Fibroblast of upper back skin (primary cell): ENCODE measurements around the gene LAMA2.

Experiments
- DNase-seq: peaks from one replicate; pipeline ENCODE4 v3.0.0-alpha.2; 2013

The LAMA2 gene

DNA sequence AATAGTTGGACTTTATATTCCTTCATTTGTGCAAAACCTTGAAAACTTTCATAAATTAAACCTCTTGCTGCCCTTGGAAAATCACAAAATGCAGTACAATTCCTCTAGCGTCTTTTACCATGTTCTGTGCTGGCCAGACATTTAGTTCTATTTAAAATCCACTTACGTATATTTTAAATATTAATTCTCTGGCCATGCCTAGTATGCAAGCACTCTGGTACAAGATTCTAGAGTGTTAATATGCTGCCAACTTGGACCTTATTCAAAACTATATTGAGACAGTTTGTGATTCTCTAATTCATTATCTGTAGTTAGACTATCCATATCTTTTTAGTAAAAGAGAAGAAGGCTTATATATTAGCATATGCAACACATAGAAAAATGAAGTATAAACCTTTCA is 498.9 kb downstream of the LAMA2 start:
- no peak for DNase-seq

GRCh38 chr6:129382916-129383315 is 500.0 kb downstream of the LAMA2 start:
- DNase-seq = no peak

DNA sequence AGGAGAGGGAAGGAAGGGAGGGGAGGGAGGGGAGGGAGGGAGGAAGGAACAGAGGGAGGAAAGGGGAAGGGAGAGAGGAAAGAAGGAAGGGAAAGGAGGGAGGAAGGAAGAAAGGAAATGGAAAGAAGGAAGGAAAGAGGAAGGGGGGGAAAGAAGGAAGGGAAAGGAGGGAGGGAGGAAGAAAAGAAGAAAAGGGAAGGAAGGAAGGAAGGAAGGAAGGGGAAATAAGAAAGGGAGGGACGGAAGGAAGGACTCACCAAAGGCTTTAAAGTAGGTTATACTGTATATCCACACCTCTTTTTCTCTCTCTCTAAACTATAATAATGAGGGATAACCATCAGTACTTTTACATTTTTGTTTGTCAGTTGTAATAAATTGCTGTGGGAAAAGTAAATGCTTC is 502.2 kb downstream of the LAMA2 start:
- DNase-seq = no peak

DNA sequence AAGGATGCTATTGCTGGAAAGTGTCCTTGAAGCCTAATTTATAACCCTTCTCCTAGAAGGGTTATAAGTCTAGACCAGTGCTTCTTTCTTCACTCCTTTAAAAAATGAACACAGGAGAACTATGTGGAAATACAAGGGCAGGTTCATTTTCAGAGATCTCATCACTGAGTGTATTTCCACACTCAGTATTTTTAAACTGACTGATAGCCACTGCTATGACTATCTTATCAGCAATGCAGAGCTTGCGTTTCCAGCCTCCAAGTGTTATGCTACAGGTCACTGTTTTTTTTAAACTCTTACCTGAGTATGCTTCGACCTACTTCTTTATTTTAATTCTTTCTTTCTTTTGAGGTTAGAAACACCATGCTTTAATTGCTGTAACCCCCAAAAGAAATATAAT is 508.0 kb downstream of the LAMA2 start:
- DNase-seq = no peak

DNA sequence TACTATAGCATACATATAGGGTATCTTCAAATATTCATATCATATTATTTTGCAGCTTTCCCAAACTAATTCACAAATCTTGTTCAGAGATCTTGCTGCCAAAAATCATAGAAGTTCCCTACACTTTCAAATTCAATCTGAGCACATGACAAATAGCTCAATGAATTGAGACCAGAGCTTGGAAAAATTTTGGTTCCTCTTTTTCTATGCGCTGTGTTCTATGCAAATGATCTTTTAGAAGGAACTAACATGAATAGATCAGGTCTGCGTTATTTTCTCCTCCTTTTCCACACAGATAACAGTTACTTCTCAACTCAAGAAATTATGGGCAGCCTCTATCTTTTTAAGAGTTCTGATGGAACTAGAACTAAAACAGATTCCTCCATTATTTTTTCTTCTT is 510.7 kb downstream of the LAMA2 start:
- no peak for DNase-seq

DNA sequence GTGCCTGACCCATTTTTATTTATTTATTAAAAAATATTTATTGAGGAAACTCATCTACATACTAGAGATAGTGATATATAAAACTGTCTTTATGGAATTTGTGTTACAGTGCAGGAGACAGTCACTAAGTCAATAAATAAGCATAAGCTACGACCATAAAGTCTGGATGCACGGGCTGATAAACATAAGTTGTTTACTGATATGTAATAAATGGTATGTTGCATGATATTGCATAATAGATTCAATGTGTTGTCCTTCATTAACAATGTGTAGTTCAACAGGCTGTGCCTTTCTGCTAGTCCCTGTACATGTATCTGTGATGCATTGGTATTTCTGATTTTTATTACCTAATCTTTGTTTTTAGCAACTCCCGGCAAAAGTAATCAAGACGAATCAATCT is 515.8 kb downstream of the LAMA2 start:
- DNase-seq = no peak

- no peak for DNase-seq
Measured at GRCh38 chr6:129402244-129402643, 519.3 kb downstream of the LAMA2 start.

DNA sequence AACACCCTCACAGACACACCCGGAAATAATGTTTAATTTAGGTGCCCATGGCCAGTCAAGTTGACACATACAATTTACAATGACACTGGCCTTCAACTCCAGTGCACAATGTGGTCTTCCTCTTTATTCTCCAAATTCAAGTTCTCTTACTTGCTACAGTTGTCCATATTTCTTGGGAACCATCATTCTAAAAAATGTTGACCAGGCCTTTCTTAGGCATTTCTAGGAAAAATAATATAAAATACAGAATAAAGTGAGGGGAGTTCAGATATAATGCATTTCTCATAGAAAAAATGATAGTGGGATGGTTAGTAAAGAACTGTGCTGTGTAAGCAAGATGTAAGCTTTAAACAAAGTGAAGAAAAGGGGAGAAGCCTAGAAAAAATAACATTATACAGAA is 528.2 kb downstream of the LAMA2 start:
- DNase-seq = no peak

DNA sequence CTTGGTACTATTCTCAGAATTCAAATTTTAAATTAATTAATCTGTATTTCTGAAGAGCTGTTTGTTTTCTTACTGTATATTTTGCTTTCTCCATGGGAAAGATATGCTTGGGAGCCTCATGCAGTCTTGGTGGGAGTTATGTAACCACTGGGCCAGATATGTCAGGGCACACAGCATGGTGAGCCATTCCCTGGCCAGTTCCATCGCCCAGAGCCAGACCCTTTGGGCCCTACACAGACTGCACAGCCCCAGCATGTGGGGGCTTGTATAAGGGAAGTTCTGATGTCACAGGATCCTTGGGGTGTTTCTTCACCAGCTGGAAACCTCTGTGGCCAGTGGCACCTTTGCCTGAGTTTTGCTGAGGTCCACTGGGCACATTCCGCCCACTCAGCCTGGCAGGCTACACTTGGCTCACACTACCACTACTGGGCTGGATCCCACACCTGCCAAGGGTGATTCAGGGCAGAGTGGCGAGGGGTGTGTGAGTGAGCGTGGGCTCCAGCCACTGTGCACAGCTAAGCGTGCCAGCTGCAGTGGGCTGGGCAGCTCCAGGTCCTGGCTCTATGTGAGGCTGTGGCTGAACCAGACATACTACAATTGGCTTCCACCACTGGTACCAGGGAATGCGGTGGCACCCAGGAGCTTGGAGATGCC is 533.5 kb downstream of the LAMA2 start:
- no peak for DNase-seq

GRCh38 chr6:129417416-129418086 is 534.6 kb downstream of the LAMA2 start:
- DNase-seq = no peak

- DNase-seq = no peak
Measured at GRCh38 chr6:129419324-129419723, 536.4 kb downstream of the LAMA2 start.

DNA sequence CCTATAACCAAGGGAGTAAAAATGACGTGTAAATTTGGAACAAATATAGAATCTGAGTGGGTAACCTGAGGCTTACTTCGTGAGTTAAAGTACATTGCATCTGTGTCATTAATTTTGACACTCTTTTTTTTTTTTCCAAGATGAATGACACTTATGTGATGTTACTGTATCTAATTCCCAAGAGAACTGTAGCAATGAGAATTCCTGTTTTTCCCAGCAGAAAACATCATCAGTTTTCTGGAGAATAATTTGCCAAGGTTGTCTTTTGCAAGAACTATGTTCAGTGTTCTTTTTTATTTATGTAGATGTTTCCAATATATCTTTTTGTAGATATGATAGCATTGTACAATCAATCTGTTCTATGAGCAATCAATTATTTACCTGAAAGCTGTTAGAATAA is 543.4 kb downstream of the LAMA2 start:
- DNase-seq = no peak

GRCh38 chr6:129429956-129430355 is 547.0 kb downstream of the LAMA2 start:
- DNase-seq = peak; percentile 35

DNA sequence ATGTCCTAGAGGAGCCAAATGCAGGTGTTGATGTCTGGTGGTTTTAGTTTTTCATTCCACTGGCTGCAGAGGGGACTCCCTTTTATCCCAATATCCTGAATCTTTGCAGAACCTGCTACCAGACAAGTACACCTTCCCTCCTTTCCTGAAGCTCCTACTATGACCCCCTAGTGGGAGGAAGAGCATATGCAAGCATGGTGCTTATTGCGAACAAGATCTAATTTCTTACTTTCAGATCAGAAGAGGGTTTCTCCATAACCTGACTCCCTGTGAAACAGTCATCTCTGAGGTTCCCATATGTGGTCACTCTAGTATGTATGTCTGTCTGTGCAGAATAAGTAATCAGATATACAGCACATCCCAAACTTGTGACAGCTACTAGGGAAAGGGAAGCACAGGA is 549.8 kb downstream of the LAMA2 start:
- no peak for DNase-seq

- DNase-seq = no peak
Measured at GRCh38 chr6:129434091-129434490, 551.2 kb downstream of the LAMA2 start.

DNA sequence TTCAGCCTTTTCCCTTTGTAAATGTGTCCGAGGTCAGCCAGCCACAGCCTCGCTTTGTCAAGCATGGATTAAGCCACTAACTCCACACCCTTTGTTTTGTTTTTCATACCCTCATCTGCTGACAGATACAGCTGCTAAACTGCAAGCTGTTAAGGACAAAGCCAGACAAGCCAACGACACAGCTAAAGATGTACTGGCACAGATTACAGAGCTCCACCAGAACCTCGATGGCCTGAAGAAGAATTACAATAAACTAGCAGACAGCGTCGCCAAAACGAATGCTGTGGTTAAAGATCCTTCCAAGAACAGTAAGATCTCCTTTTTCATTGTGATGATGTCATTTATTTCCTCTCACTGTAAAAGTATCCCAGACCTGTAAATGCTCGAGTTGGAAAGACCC is 557.8 kb downstream of the LAMA2 start:
- DNase-seq = peak; percentile 40

GRCh38 chr6:129444683-129445082 is 561.7 kb downstream of the LAMA2 start:
- DNase-seq = no peak

GRCh38 chr6:129446272-129447197 is 563.6 kb downstream of the LAMA2 start:
- peak; percentile 15 for DNase-seq

DNA sequence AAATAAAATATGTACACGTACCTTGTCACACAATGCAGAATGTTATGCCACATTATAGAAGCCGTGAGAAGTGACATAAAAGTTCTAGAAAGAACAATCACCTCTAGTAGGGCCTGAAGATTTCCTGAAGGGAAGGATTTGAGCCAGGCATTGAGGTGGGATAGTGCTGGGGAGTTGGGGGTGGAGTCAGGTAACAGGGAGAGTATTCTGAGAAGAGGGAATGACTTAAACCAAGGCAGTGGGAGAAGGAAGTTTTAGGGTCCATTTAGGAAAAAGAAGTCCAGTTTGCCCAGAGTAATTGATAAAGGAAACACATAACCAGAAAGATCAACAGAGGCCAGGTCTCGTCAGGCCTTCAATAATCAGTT is 564.2 kb downstream of the LAMA2 start:
- DNase-seq = no peak

- no peak for DNase-seq
Measured at GRCh38 chr6:129448965-129449364, 566.0 kb downstream of the LAMA2 start.

DNA sequence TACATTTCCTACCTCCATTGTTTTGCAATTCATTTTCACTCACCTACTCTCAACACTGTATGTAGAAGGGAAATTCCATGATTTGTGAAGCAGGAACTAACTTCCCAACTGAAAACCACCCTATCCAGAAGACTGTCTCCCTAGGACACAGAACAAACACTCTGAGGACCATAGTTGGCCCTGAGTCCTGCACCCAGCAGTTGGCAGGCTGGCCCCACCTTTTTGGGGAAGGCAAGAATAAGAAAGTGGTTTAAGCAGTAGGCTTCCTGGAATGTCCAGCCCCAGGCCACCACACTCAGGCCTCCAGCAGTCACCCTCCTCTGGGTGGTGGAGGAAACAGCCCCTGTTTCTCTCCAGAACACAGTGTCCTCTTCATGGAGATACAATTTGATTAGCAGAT is 568.2 kb downstream of the LAMA2 start:
- no peak for DNase-seq

DNA sequence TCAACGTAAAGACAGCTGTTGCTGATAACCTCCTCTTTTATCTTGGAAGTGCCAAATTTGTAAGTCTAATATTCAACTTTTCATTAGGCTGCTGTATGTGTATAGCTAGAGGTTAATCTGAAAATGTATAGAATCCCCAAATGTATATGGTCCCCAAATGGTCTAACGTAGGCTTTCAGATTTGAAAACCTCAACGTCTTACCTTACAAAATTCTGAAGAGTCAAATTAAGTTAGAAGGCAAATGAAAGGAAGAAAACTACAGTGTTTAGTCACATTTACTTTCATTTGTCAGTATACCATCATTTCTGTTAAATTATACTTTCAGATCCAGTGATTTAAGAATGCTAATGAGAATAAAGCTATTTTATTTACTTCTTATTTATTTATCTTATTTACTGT is 570.1 kb downstream of the LAMA2 start:
- no peak for DNase-seq

DNA sequence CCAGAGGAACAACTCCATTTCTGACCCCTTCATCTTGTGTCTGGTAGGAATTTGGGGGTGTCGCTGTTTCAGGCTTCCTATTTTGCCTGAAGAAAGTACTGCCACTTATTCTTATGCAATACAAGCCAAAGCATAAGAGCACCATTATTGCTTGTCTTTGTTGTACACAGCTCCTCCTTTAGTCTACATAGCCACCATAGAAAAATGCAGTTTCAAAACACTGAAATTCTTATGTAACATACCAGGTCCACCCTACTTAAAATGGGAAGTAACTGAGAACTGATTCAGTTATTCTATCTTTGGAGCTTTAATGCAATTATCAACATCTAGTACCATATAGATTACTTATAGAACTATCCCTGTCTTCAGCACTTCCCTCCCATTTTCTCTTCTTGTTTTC is 571.5 kb downstream of the LAMA2 start:
- DNase-seq = no peak
